GM18861 (cell line): ENCODE data around the gene CMPK2.
A peak's percentile ranks its signal among the peaks of the same experiment; 100 is the strongest.
"Not testable (repeated sequence)": the region's sequence is repeated elsewhere in the genome, so short reads cannot be mapped to it uniquely, and the experiment has no call there.

Experiments
- ATAC-seq: cut with Tn5 transposase; IDR thresholded peaks from one replicate; pipeline ENCODE4 v1.9.1; 2021; ENCODE audit not compliant: unreplicated experiment

The CMPK2 gene, protein sequence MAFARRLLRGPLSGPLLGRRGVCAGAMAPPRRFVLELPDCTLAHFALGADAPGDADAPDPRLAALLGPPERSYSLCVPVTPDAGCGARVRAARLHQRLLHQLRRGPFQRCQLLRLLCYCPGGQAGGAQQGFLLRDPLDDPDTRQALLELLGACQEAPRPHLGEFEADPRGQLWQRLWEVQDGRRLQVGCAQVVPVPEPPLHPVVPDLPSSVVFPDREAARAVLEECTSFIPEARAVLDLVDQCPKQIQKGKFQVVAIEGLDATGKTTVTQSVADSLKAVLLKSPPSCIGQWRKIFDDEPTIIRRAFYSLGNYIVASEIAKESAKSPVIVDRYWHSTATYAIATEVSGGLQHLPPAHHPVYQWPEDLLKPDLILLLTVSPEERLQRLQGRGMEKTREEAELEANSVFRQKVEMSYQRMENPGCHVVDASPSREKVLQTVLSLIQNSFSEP

GRCh38 chr2:6865346-6866274 lies at the start of gene CMPK2:
Gene CMPK2, minus strand, starts transcription at chr2:6865907. Its CDS starts 211 bp downstream, at chr2:6865696.
- ATAC-seq, result peak; percentile 61

DNA sequence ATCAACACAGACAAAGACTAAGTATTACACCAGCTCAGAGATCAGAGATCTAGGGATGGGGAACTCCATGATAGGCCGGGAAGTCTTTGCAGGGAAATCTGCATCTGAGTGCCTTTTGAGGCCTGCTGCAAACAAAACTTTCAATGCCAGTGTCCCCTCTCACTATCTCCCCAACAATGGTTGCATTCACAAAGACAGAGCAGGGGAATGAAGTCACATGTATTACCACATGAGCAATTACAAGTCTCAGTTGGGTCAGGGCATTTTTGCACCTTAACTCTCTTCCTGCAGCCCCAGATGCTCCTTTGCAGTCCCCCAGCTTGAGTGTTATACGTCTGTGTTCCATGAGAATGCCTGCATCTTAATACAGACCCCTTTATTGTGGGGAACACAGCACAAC lies 49.7 kb upstream of the CMPK2 start:
- ATAC-seq, result no peak

- no peak for ATAC-seq
Measured at GRCh38 chr2:6914828-6915227, 49.1 kb upstream of the CMPK2 start.

DNA sequence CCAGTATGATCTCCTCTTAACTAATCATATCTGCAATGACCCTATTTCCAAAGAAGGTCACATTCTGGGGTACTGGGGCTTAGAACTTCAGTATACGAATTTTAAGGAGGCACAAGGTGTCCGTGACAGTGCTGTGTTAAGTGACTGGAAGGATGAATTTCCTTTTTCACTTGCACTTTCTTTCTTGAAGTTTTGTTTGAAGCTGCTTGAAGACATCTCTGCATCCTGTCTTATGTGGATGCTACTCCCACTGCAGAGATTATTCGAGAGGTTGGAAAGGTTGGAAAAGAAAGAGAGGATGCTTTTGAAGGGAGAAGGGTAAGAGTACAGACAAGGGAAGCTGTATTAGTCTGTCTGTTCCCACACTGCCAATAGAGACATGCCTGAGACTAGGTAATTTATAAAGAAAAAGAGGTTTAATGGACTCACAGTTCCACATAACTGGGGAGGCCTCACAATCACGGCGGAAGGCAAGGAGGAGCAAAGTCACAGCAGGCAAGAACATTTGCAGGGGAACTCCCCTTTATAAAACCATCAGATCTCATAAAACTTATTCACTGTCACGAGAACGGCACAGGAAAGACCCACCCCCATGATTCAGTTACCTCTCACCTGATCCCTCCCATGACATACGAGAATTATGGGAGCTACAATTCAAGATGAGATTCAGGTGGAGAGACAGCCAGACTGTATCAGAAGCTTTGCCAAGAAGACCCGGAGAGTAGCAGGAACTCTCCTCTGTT lies 47.9 kb upstream of the CMPK2 start:
- no peak for ATAC-seq

- ATAC-seq, result no peak
Measured at GRCh38 chr2:6911721-6912120, 46.0 kb upstream of the CMPK2 start.

- ATAC-seq, result peak; percentile 98
Measured at GRCh38 chr2:6909431-6910385, 44.0 kb upstream of the CMPK2 start.

DNA sequence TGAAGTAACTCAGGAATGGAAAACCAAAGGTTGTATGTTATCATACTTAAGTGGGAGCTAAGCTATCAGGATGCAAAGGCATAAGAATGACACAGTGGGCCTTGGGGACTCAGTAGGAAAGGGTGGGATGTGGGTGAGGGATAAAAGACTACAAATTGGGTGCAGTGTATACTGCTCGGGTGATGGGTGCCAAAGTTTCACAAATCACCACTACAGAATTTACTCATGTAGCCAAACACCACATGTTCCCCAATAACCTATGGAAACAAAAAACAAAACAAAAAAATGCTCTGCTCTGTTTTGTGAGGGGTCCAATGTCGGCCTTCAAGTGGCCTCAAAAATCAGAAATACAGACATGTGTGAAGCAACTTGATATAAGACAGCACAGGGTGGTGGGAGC lies 42.6 kb upstream of the CMPK2 start:
- no peak for ATAC-seq

DNA sequence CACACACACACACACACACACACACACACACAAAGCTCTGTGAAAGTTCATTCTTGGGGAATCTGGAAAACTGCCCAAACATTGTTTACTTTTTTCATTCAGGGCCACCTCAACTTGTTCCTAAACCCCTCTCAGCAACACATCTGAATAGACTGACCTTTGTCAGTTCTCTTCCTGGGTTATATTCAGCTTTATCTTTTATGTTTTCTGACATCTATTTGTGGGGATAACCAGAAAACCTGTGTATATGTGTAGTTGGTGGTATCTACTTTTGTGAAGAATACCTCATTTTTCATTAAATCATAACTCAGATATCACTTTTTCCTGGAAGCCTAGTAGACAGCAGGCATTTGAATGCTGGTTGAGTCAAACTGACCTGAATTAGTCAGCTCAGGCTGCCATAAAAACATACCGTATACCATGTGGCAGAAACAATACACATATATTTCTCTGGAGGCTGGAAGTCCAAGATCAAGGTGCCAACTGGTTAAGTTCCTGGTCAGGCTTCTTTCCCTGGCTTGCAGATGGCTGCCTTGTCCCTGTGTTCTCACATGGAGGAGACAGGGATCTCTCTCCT lies 40.5 kb upstream of the CMPK2 start:
- ATAC-seq, result no peak

GRCh38 chr2:6905668-6906067 lies 40.0 kb upstream of the CMPK2 start:
- ATAC-seq, result no peak

DNA sequence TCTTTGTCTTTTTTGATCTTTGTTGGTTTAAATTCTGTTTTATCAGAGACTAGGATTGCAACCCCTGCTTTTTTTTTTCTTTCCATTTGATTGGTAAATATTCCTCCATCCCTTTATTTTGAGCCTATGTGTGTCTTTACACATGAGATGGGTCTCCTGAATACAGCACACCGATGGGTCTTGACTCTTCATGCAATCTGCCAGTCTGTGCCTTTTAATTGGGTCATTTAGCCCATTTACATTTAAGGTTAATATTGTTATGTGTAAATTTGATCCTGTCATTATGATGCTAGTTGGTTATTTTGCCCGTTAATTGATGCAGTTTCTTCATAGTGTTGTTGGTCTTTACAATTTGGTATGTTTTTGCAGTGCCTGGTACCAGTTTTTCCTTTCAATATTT lies 36.9 kb upstream of the CMPK2 start:
- not testable (repeated sequence) for ATAC-seq

DNA sequence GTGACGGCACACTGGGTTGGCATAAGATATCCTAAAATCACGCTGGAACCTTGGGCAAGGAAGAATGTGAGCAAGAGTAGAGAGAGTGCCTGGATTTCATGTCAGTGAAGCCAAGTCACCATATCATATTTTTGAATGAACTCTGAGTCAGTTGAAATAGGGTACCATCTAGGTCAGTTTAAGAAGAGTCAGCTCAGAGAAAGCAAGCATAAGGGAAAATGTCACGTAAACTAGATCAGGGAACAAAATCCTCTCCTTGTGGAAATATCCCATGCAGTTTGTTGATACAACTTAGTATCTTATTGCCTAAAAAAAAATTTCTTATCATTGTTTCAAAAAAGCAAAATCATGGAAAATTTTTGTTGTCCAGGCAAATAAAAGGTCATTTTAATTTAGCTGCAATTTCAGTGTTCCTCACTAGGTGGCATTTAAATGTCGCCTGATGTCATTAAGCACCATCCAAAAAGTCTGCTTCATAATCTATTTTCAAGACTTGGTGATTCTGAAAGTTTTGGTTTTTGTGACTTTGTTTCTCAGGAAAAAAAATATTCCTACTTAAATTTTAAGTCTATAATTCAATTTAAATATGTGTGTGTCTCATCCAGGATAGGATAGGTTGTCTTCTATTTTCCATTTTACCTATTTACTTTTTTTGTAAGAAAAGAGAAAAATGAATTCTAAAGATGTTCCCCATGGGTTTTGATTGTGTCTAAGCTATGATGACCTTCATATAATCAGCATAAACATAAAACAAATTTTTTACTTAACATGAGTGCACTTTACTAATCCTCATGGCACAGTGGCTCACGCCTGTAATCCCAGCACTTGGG lies 31.4 kb upstream of the CMPK2 start:
- no peak for ATAC-seq

- ATAC-seq, result no peak
Measured at GRCh38 chr2:6893876-6894482, 28.3 kb upstream of the CMPK2 start.

- ATAC-seq, result no peak
Measured at GRCh38 chr2:6888724-6889123, 23.0 kb upstream of the CMPK2 start.

DNA sequence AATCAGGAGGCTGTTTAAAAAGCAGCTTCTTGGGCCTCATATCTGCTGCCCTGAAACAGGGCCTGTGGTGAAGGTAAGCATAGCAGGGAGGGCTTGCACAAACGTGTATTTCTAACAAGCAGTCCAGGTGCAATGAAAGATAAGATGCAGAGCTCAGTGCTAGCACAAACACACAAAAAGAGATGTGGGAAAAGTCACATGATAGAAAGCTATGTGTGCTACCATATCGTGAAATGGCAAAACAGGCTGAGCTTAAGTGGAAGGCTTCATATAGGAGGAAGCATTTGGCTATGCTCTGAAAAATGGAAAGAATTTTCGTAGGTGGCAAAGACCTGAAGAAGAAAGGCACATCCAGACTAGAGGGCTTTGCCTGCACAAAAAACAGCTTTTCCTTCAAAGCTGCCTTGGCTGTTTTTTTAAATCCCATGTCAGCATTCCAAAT lies 22.1 kb upstream of the CMPK2 start:
- no peak for ATAC-seq

- no peak for ATAC-seq
Measured at GRCh38 chr2:6885968-6886367, 20.3 kb upstream of the CMPK2 start.

DNA sequence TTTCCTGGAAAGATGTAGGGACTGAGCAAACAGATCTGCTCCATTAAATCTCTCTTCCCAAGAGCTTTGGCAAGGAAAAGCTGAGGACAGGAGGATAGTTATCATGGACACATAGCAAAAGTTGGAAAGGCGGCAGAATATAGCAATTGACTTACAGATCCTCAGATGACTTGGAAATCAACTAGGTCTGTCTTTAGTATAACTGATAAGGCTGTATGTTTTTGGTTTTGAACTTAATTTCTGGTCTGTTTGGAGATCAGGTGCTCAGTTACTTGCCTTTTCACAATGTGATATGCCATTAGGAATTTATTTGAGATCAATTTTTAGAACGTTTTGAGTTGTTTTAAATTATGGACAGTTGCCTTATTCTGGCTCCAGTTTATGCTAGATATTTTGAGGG lies 19.8 kb upstream of the CMPK2 start:
- no peak for ATAC-seq

GRCh38 chr2:6883448-6884122 lies 17.9 kb upstream of the CMPK2 start:
- ATAC-seq, result no peak

DNA sequence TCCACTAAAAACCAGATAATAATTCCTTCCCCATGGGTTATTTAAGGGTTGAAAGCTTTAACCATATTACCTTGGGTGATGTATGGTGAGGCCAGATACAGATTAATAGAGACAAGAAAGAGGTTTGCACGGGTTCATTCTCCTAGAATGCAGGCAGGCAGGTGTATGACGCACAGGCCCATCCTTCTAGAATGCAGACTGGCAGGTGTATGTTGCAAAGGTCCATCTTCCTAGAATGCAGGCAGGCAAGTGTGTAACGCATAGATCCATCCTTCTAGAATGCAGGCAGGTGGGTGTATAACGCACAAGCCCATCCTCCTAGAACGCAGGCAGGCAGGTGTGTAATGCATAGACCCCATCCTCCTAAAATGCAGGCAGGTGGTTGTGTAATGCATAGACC lies 15.8 kb upstream of the CMPK2 start:
- ATAC-seq, result no peak
